Measurements from ENCODE around the gene KAZN.

The KAZN gene

GRCh38 chr1:14824314-14824915 is 225.9 kb downstream of the KAZN start:
- no peak overlapping the region for H3K4me3 ChIP-seq (ENCODE audit: low read length)
- no peak for DNase-seq (ENCODE audit: low read depth, low spot score)

- DNase-seq (ENCODE audit: low read depth, low spot score): no peak
- no peak overlapping the region for H3K4me3 ChIP-seq (ENCODE audit: low read length)
Observed at GRCh38 chr1:14825396-14825795, 226.9 kb downstream of the KAZN start.

GRCh38 chr1:14826172-14826636 is 227.7 kb downstream of the KAZN start:
- DNase-seq (ENCODE audit: low read depth, low spot score): no peak
- no peak overlapping the region for H3K4me3 ChIP-seq (ENCODE audit: low read length)

GRCh38 chr1:14826731-14827326 is 228.3 kb downstream of the KAZN start:
- H3K4me3 ChIP-seq (ENCODE audit: low read length): no peak overlapping the region
- no peak for DNase-seq (ENCODE audit: low read depth, low spot score)

DNA sequence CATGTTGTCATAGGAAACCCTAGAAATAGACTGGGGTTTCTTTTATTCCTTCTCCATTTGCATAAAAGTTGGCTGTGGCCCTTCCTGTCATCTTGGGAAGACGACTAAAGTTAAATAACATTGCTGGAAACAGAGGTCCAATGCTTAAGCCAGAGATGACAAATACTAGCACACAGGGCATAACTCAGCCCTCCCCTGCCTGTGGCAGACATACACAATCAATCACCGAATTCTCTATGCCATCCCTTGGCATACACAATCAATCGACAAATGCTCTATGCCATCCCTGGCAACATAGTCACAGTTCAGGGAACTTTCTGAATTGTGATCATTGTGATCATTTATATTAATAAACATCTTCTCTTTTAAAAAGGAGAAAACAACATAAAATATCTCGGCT is 229.4 kb downstream of the KAZN start:
- DNase-seq (ENCODE audit: low read depth, low spot score): no peak

DNA sequence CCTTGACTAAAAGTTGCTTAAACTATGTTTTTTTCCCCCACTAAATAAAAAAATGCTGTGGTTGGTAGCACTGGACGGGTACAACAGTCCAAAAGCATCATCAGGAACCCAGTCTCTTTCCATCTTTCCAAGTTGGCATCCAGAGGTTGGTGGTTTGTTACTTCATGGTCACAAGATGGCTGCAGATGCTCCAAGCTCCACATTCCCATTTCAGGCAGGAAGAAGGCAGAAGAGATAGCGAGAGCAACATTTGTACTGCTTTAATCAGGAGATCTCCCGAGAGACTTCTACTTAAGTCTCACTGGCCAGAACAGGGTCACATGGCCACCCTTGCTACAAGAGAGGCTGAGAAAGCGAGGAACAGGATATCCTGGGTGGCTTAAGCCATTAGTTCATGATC is 230.2 kb downstream of the KAZN start:
- DNase-seq (ENCODE audit: low read depth, low spot score): no peak

More for the DNA sequence above, 229.4 kb downstream of the KAZN start:
- H3K4me3 ChIP-seq (ENCODE audit: low read length): no peak overlapping the region

GRCh38 chr1:14835725-14836124 is 237.2 kb downstream of the KAZN start:
- DNase-seq (ENCODE audit: low read depth, low spot score): no peak
- no peak overlapping the region for H3K4me3 ChIP-seq (ENCODE audit: low read length)

More for the DNA sequence above, 230.2 kb downstream of the KAZN start:
- no peak overlapping the region for H3K4me3 ChIP-seq (ENCODE audit: low read length)

GRCh38 chr1:14836426-14837140 is 238.1 kb downstream of the KAZN start:
- no peak for DNase-seq (ENCODE audit: low read depth, low spot score)
- no peak overlapping the region for H3K4me3 ChIP-seq (ENCODE audit: low read length)

DNA sequence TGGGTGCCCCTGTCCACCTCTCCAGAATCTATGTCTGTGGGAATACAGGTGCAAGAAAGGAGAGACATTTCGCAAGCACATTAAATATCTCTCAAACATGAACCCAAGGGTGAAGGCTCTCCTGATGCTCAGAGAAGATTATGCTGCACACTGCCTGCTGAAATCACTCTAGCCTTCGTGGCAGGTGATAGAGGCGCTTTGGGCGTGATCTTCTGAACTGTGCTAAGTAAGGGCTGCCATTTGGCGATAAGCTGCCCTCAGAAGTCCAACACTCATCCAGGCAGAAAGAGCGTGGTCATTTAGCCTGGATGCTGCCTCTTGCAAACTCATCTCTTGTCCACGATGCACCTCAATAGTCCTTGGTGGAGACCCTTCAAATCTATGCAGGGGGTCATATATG is 241.9 kb downstream of the KAZN start:
- H3K4me3 ChIP-seq (ENCODE audit: low read length): no peak overlapping the region
- DNase-seq (ENCODE audit: low read depth, low spot score): no peak

DNA sequence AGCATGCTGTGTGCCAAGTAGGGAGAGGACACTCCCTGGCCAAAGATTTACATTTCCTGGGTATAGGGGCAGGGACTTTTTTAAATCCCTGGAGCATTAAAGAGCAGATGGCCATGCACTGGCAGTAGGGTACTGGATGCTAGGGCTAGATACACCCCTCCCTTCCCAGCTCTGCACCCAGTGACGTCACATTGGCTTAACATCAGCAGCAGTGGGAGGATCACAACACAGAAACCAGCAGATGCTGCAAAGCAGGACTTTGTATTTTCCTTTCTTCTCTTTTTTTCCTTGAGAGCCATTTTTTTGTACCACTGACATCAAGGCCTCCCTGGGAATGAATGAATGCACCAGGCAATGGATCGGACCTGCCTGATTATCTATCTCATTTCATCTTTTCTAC is 243.0 kb downstream of the KAZN start:
- no peak overlapping the region for H3K4me3 ChIP-seq (ENCODE audit: low read length)
- DNase-seq (ENCODE audit: low read depth, low spot score): no peak

GRCh38 chr1:14841951-14842350 is 243.5 kb downstream of the KAZN start:
- no peak overlapping the region for H3K4me3 ChIP-seq (ENCODE audit: low read length)

GRCh38 chr1:14842361-14842760 is 243.9 kb downstream of the KAZN start:
- DNase-seq (ENCODE audit: low read depth, low spot score): no peak
- H3K4me3 ChIP-seq (ENCODE audit: low read length): no peak overlapping the region

More at GRCh38 chr1:14841951-14842350, 243.5 kb downstream of the KAZN start:
- DNase-seq (ENCODE audit: low read depth, low spot score): no peak

- H3K4me3 ChIP-seq (ENCODE audit: low read length): no peak overlapping the region
- no peak for DNase-seq (ENCODE audit: low read depth, low spot score)
Observed at GRCh38 chr1:14842891-14843290, 244.4 kb downstream of the KAZN start.

DNA sequence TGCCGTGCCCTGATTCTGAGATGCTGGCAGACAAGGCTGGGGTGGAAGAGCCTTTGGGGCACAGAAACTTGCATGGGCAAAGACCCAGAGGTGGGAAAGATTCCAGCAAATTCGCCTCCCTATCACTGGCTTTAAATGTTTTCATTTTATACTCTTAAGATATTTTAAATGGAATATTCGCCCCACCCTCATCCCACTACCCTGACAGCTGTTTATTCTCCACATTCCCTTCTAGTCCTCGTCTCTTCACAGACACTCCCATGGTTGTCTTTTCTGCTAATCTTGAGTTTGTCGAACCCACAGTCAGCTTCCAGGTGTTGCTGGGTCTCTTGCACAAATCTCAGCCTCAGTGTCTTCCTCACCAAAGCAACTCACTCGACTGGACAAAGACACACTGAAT is 245.0 kb downstream of the KAZN start:
- no peak for DNase-seq (ENCODE audit: low read depth, low spot score)

DNA sequence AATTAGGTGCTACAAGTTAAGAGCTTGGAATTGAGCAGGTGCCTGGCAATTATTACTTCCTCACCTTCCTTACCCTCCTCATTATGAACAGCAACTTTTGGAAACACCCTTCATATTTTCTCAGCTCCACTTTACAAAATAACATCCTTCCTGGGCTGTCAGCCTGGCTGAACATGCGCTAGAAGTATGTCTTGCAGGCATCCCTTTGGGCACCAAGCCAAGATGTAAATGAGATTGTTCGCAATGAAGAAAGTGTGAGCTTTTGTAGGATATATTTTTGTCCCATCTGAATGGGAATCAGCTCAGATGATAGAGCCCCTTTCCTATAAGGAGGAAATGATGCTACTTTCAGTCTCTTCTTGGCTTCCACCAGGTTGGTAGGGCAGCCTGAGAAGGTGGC is 245.9 kb downstream of the KAZN start:
- DNase-seq (ENCODE audit: low read depth, low spot score): no peak
- no peak overlapping the region for H3K4me3 ChIP-seq (ENCODE audit: low read length)

More for the DNA sequence above, 245.0 kb downstream of the KAZN start:
- H3K4me3 ChIP-seq (ENCODE audit: low read length): no peak overlapping the region

DNA sequence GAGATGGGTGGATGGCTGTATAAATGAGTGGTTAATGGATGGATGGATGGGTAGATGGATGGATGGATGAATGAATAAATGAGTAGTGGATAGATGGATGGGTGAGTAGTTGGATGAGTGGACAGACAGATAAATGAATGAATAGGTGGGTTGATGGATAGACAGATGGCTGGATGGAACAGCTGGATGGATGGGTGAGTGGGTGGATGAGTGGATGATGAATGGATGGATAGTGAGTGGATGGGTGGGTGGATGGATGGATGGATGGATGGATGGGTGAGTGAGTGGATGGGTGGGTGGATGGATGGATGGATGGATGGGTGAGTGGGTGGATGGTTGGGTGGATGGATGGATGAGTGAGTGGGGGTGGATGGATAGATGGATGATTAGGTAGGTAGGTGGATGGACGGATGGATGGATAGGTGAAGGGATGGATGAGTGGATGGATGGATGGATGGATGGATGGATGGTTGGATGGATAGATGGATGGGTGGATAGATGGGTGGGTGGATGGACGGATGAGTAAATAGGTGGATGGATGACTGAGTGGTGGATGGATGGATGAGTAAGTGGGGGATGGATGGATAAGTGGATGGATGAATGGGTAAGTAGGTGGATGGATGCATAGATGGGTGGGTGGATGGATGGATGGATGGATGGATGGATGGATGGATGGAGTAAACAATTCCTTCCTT is 246.6 kb downstream of the KAZN start:
- H3K4me3 ChIP-seq (ENCODE audit: low read length): no peak overlapping the region
- DNase-seq (ENCODE audit: low read depth, low spot score): no peak

- no peak overlapping the region for H3K4me3 ChIP-seq (ENCODE audit: low read length)
- no peak for DNase-seq (ENCODE audit: low read depth, low spot score)
Observed at GRCh38 chr1:14845851-14846250, 247.4 kb downstream of the KAZN start.

GRCh38 chr1:14846688-14847087 is 248.2 kb downstream of the KAZN start:
- no peak for DNase-seq (ENCODE audit: low read depth, low spot score)
- H3K4me3 ChIP-seq (ENCODE audit: low read length): no peak overlapping the region

DNA sequence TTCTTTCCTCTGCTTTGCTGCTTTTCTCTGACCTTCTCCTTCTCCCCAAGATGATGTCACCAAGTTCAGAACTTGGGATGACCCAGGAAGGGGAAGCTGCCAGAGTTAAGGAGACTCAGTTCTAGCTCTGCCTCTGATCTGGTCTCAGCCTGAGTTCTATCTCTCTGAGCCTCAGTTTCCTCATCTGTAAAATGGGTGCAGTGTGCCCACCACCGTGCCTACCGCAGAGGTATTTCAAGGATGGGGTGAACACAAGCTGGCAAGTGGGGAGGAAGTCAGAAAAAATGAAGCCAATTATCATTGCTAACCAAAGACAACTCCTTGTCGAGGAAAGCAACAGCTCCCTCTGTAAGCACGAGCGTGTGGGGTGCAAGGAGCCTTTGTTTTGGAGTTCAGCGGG is 249.7 kb downstream of the KAZN start:
- no peak for DNase-seq (ENCODE audit: low read depth, low spot score)
- H3K4me3 ChIP-seq (ENCODE audit: low read length): no peak overlapping the region

DNA sequence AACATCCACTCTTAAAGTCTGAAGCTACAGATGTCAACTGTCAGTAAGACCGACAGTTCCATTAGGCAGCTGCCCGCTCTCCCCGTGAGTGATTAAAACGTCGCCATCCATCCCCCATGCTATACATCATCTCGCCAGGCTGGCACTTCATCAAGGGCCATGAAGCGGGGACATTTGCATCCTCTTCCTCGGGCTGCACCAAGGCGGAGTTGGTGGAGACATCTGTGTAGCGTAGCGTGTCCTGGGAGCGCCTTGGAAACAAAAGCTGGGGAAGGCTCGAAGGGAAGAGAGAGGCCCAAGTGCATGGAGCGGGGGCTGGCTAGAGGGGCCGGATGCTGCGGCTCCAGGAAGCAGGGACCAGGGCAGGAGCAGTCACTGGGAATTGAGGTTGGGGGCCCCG is 250.1 kb downstream of the KAZN start:
- DNase-seq (ENCODE audit: low read depth, low spot score): no peak
- no peak overlapping the region for H3K4me3 ChIP-seq (ENCODE audit: low read length)
